Measurements from ENCODE around the gene TMTC1.
"Not testable (repeated sequence)": the region's sequence is repeated elsewhere in the genome, so short reads cannot be mapped to it uniquely, and the experiment has no call there.

Gene TMTC1

DNA sequence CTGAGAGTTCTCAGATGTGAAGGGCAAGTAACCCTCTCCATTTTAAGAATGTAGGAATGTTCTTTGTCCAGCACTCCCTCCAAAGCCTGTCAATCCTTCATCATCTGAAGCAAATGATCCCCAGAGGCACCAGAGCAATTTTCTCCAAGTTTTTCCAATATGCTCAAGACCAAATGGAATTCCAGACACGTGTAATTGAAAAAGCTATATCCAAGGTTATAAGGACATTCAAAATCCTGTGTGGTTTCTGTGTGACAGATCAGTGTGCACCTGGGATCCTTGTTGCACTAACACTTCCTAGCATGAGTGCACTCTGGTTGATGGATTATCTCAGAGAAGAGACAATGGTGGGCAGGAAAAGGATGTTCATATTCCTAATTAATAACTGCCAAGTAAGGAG lies 220.7 kb downstream of the TMTC1 start:
- DNase-seq: no peak

DNA sequence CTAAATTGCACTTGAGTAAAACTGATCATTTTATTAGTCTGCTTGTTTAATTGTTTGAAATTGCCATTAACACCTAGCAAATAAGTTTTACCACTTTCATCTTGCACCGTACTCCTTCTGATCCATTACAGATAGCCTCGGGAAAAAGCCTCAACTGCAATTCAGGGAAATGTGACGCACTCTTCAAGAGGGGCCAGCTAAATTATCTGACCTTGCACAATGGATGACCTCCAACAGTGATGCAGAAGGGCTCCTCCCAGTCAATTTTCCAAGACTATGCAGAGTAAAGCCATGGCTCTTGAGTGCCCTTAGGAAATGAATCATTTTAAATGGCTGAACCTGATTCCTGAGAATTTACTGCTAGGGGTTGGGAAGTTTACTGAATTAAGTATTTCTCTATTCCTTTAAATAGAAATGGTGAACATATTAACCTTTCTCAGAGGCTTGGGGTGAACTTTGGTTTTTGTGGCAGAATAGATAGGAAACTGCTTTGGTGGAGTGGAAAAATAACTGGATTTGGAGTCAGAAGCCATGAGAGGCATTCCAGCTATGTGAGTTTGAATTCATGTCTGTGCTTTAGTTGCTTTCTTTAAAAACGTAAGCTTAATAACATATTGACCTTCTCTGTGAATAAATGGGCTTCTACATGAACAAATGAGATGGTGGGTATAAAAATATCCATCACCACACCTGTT lies 221.5 kb downstream of the TMTC1 start:
- DNase-seq: no peak

- no peak for DNase-seq
These were observed 222.1 kb downstream of the TMTC1 start for GRCh38 chr12:29561664-29562071.

GRCh38 chr12:29559198-29559597 lies 224.5 kb downstream of the TMTC1 start:
- DNase-seq: no peak

GRCh38 chr12:29556363-29556762 lies 227.4 kb downstream of the TMTC1 start:
- no peak for DNase-seq

GRCh38 chr12:29555451-29555850 lies 228.3 kb downstream of the TMTC1 start:
- DNase-seq: not testable (repeated sequence)

GRCh38 chr12:29552994-29553748 lies 230.6 kb downstream of the TMTC1 start:
- DNase-seq: no peak

DNA sequence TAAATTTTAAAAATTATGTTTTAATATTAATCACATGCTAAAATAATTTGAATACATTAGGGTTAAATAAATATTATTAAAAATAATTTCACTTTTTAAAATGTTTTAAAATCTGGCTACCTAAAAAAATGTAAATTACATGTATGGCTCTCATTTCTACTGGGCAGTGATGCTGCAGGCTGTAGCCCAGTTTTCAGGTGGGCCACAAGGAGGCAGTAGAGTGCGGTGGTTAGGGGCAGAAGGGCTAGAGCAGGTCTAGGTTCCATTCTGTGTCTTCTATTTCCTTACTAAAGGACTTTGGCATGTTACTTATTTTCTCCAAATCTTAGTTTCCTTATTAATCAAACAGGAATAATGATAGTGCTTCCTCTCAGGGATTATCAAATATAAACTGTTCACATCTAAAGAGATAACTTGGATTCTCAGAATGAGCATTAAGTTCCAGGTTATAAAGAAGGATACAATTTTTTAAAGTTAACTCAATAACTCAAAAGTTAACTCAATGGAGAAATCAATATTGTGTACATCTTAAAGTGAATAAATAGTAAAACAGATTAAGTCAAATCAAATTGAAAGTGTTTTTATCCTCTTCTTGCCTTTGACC lies 231.3 kb downstream of the TMTC1 start:
- peak; percentile 20 for DNase-seq

DNA sequence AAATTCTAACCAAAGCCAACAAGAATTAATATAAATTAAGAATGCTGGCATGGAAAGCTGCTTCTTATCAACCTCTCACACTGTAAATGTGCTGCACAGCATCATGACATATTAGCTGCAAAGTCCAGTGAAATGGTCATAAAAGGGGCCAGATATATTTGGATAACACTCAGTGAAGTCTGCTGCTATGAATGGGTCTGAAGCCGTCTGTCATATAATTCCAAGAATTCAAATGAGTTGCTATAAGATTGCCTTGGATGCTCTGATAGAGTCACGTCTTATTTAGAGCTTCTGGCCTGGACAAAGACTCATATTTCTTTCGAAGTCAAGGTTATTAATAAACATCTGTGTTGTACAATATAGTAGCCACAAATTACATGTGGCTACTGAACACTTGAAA lies 231.9 kb downstream of the TMTC1 start:
- no peak for DNase-seq

DNA sequence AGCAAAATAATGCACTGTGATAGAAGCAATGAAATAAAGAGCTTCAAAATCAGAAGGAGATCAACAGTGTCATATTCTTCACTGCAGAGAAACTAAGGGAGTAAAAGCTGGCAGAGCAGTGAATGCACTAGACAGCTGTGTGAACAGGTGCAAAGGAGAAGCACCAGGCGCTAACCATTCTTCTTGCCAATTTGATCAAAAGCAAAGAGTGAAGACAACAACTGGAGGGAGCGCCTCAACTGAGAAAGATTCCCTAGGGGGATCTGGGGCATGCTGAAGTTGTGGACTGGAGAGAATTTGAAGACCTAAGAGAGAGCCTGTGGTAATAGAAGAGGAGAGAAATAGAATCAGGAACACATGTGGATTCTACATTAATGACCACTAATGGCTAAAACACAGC lies 235.9 kb downstream of the TMTC1 start:
- no peak for DNase-seq

DNA sequence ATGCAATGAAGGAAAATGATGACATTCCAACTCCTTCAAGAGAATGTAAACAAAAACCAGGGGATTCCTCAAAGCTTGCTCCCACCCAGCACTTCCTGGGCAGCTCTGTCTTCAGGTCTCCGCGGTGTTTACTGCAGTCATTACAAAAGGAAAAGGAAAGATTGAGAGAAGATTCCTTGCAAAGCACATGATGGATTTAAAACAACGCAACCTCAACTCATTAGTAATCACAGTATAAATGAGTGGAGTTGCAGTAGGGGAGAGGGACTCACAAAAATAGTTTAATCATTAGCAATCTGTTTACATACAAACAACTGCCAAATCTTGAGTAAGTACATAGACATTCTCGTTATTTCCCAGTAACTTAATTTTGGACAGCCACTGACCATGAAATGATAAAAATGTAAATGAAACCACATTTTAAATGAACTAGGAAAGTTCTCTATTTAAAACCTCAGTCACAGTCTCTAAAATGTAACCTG lies 236.6 kb downstream of the TMTC1 start:
- DNase-seq: no peak

DNA sequence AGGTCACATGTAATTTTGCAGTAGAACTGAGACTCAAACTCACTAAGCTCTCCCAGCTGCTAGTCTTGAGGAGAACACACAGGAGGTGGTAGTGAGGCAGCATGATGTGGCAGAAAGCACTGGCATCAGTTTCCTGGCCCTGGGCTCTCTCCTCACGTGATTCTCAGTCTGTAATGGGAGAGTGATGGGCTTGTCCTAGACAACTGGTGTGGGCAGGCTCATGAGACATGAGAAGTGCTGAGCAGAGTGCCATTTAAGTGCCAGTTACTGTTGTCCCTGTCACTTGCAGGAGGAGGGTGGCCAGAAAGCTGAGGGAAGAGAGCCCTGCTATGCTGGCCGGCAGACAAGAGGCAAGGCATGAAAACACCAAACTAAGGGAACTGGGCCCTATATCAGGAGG lies 237.7 kb downstream of the TMTC1 start:
- DNase-seq: no peak

GRCh38 chr12:29545102-29545467 lies 238.7 kb downstream of the TMTC1 start:
- DNase-seq: no peak

GRCh38 chr12:29544428-29545101 lies 239.2 kb downstream of the TMTC1 start:
- DNase-seq: no peak

GRCh38 chr12:29543036-29543435 lies 240.7 kb downstream of the TMTC1 start:
- DNase-seq: no peak

DNA sequence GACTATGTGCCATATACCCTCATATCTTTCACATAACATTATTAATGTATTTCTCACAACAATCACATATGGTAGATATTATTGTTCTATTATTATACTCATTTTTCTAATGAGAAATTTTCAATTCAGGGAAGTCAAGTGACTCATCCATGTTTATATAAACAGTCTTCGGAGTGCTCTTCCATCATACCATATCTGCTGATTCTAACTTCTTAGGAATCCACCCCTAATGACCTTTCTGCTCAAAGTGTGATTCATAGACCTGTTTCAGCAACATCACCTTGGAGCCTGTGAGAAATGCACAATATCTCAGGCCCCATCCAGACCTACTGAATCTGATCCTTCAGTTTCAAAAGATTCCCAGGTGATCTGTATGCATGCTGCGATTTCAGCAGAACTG lies 246.4 kb downstream of the TMTC1 start:
- no peak for DNase-seq

DNA sequence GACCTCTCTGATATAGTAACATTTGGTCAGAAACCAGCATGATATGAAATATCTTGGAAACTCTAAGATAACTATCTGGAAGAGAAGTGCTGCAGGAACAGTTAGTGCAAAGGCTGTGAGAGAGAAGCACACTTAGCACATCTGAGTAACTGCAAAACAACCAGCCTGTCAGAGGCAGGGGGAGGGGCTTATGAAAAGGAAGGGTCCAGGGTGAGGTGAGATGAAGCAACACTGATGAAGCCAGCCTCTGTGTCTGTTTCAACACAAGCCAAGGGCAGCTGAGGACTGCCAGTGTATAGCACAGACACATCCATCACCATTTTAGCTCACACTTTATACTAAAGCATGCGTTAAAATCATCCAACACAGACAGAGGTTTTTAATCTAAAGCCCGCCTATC lies 248.8 kb downstream of the TMTC1 start:
- DNase-seq: no peak

DNA sequence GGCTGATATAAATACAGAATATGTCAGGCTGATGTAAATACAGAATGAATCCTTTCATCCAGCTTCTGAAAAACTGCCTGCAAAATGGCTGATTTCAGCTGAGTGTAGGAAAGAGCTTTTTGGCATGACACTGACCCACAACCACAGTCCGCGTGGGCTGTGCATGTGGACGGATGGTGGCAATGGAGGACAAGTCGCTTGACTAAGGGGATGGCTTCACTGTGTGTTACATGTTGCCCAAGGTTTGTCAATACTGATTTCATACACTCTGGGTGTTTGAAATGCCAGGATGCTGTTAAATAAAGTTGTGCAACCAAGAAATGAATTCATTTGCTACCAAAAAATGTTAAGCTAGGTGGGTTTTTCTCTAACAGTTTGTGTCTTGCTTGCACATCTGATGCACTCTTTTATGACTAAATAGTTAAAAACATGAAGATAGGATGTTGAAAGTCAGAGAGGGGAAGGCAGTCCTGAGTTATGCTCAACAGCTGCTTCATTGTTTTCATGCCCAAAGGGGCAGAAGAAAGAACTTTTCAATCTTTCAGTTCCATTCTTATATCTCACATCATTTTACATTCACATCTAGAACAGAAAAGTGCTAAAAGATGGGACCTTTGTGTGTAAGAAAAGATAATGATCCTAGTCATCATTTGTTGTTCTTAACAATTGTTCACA lies 249.8 kb downstream of the TMTC1 start:
- DNase-seq: no peak

DNA sequence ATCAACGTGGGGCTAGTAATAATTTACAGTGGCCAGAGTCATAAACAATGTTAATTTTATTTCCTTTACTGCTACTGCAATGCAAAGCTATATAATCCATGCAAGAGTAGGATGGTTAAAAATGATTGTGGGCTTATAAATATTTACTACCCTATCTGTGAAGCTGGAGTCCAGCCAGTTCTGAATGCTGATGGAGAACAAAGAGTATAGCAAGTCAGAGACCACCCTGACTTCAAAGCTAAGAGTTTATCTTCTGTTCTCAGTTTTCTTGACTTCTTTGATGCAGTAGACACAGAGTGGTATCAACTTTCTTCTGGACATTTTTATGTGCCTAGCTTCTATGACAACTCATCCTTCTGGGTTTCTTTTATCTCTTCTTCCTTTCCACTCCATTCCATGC lies 252.3 kb downstream of the TMTC1 start:
- DNase-seq: no peak

GRCh38 chr12:29530436-29530835 lies 253.3 kb downstream of the TMTC1 start:
- no peak for DNase-seq

GRCh38 chr12:29528161-29528560 lies 255.6 kb downstream of the TMTC1 start:
- DNase-seq: no peak

DNA sequence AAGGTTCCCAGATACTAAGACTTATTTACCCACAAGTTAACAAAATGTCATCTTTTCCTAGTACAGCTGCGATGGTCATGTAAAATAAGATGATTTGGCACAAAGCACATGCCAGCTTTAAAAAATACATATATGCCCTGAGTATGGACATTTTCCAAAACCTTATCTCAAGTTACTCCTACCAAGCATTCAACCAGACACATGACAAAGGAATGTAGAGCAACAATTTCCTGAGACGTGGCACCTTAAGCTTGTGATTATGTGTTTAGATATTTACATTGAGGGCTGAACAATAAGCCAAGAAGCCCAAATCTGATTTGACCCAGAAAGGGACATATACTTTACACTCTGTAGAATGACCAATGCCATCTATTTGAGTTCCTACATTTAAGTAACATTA lies 261.8 kb downstream of the TMTC1 start:
- DNase-seq: no peak

DNA sequence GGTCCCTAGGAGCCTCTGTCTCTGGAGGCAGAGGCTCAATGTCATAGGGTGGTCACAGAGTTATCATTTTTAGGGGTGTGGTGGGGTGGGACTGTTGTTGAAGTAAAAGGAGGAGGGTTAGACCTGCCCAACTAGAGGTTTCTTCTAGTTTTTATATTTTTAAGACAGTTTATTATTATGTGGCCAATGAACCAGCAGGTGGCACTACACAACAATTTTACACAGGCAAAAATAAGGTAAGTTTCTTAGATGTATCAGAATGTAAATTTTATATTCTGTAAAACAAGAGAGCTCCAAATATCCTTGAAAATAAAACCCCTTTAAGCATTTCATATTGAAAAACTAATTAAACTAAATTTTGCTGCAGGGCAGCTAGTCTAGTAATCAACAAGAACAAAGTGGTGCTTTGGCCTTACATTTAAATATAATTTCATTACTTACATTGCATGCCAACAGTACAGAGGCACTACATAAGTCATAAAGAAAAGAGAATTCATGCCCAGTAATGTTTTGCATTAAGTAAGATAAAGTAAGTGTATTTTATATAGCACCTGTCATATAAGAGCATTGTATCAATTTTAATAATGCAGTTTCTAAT lies 264.1 kb downstream of the TMTC1 start:
- no peak for DNase-seq

Measured in NCI-H2107 (cell line).